Measurements from ENCODE around the gene PTGIS.
A peak's percentile ranks its signal among the peaks of the same experiment; 100 is the strongest.
"Not testable (repeated sequence)": the region's sequence is repeated elsewhere in the genome, so short reads cannot be mapped to it uniquely, and the experiment has no call there.

The PTGIS gene

GRCh38 chr20:49567421-49568277 is at the start of gene PTGIS:
Gene PTGIS, minus strand, starts transcription at chr20:49568137. Its CDS starts 21 bp downstream, at chr20:49568116.
- DNase-seq = no peak

- not testable (repeated sequence) for DNase-seq
Observed at GRCh38 chr20:49617394-49617793, 49.5 kb upstream of the PTGIS start.

GRCh38 chr20:49616154-49617007 is 48.4 kb upstream of the PTGIS start:
- DNase-seq = no peak

GRCh38 chr20:49615401-49616153 is 47.6 kb upstream of the PTGIS start:
- no peak for DNase-seq

GRCh38 chr20:49615051-49615400 is 47.1 kb upstream of the PTGIS start:
- not testable (repeated sequence) for DNase-seq

- no peak for DNase-seq
Observed at GRCh38 chr20:49614338-49615050, 46.6 kb upstream of the PTGIS start.

GRCh38 chr20:49612127-49612738 is 44.3 kb upstream of the PTGIS start:
- DNase-seq = no peak

- DNase-seq = not testable (repeated sequence)
Observed at GRCh38 chr20:49611539-49612126, 43.7 kb upstream of the PTGIS start.

- peak; percentile 35 for DNase-seq
Observed at GRCh38 chr20:49610691-49611538, 43.0 kb upstream of the PTGIS start.

GRCh38 chr20:49608752-49609670 is 41.1 kb upstream of the PTGIS start:
- DNase-seq = peak; percentile 45

GRCh38 chr20:49607568-49607967 is 39.6 kb upstream of the PTGIS start:
- DNase-seq = no peak

GRCh38 chr20:49603209-49603627 is 35.3 kb upstream of the PTGIS start:
- DNase-seq = no peak

GRCh38 chr20:49602345-49603208 is 34.6 kb upstream of the PTGIS start:
- DNase-seq = no peak

- no peak for DNase-seq
Observed at GRCh38 chr20:49601153-49601924, 33.4 kb upstream of the PTGIS start.

- DNase-seq = no peak
Observed at GRCh38 chr20:49599746-49600113, 31.8 kb upstream of the PTGIS start.

- no peak for DNase-seq
Observed at GRCh38 chr20:49597825-49598395, 30.0 kb upstream of the PTGIS start.
